Activated CD4-positive, alpha-beta memory T cell treated with anti-CD3 and anti-CD28 coated beads, Interleukin-2, amount 10 ng/mL, durations not matched to agents 7 days and 5 days (primary cell): ENCODE data around the gene TFE3. TPM values are rescaled to one million over a fixed set of nuclear protein-coding genes. Genes with fewer than 3 reads are reported as not detected.

Source experiments
- CTCF ChIA-PET: fragments of 350-600 bp; sonication (Branson Sonifier 250); formaldehyde crosslinking; loops from one replicate; lab custom pipeline; 2021; ENCODE audit warnings: antibody characterized with exemption, inconsistent platforms; lab: Charles Lee
- POLR2A ChIA-PET: fragments of 350-600 bp; sonication (Branson Sonifier 250); formaldehyde crosslinking; loops from one replicate; lab custom pipeline; 2021; ENCODE audit warnings: antibody characterized with exemption; lab: Charles Lee
- DNase-seq: peaks from one replicate; pipeline ENCODE4 v3.0.0-alpha.2; 2020
- H3K27ac Mint-ChIP-seq: one replicate; pipeline ENCODE4 v1.8.0; 2021; ENCODE audit warnings: mild to moderate bottlenecking, mixed read lengths
- H3K27me3 Mint-ChIP-seq: one replicate; pipeline ENCODE4 v1.8.0; 2021; ENCODE audit warnings: mixed read lengths
- H3K36me3 Mint-ChIP-seq: one replicate; pipeline ENCODE4 v1.8.0; 2021; ENCODE audit warnings: low read depth, mixed read lengths
- H3K4me1 Mint-ChIP-seq: one replicate; pipeline ENCODE4 v1.8.0; 2021; ENCODE audit warnings: mixed read lengths
- H3K4me3 Mint-ChIP-seq: one replicate; pipeline ENCODE4 v1.8.0; 2021; ENCODE audit warnings: mild to moderate bottlenecking, mixed read lengths
- H3K9me3 Mint-ChIP-seq: one replicate; pipeline ENCODE4 v1.8.0; 2021; ENCODE audit warnings: mixed read lengths
- total RNA-seq, 2 experiments: library from RNA; stranded (reverse); gene quantifications; one replicate each; pipeline ENCODE4 v1.2.3, GENCODE V29; 2021

The TFE3 gene
- total RNA-seq = 10 to 100 TPM; 32.2 to 32.7 TPM

GRCh38 chrX:49043220-49043986 lies at the start of gene TFE3:
Gene TFE3, minus strand, starts transcription at chrX:49043357. Its CDS starts 131 bp downstream, at chrX:49043226.
- no peaks in the 10 kb centered on the region for H3K9me3 Mint-ChIP-seq
- peaks cover 27% of the 10 kb centered on the region for H3K36me3 Mint-ChIP-seq
- H3K4me1 Mint-ChIP-seq = peaks cover 41% of the 10 kb centered on the region
- peak within 1 kb of the TSS; percentile 93 for H3K27ac Mint-ChIP-seq
- H3K4me3 Mint-ChIP-seq = peak within 1 kb of the TSS; percentile 94
- peaks cover 2% of the 10 kb centered on the region for H3K27me3 Mint-ChIP-seq
- ChIA-PET CTCF (interaction anchor here (0.5 to 3.1 kb wide), 11 partner anchors 13 to 395 kb away, joined by 3 to 9 read pairs (median 3); partner anchors contain the start of genes GRIPAP1, HDAC6 and SLC35A2), POLR2A (interaction anchor here (0.7 to 3.7 kb wide), 9 partner anchors 10 to 226 kb away, joined by 3 to 26 read pairs (median 3); partner anchors contain the start of genes GRIPAP1, OTUD5 and WDR45)
- peak; percentile 97 for DNase-seq

GRCh38 chrX:49089553-49089952 lies 46.4 kb upstream of the TFE3 start:
- H3K9me3 Mint-ChIP-seq = no peaks in the 10 kb centered on the region
- no peaks in the 10 kb centered on the region for H3K4me1 Mint-ChIP-seq
- no peak overlapping the region for H3K27ac Mint-ChIP-seq
- CTCF ChIA-PET = no interaction called here
- POLR2A ChIA-PET = interaction anchor here (1.2 kb wide), 1 partner anchor 11 kb away, joined by 5 read pairs; no protein-coding TSS in a partner anchor
- H3K27me3 Mint-ChIP-seq = no peaks in the 10 kb centered on the region
- H3K4me3 Mint-ChIP-seq = no peak overlapping the region
- H3K36me3 Mint-ChIP-seq = no peaks in the 10 kb centered on the region
- no peak for DNase-seq

- DNase-seq = no peak
- CTCF ChIA-PET = no interaction called here
- peak overlapping the region; percentile 31 for H3K27ac Mint-ChIP-seq
- peaks cover 20% of the 10 kb centered on the region for H3K4me1 Mint-ChIP-seq
- peak overlapping the region; percentile 13 for H3K4me3 Mint-ChIP-seq
- H3K9me3 Mint-ChIP-seq = no peaks in the 10 kb centered on the region
- no peaks in the 10 kb centered on the region for H3K27me3 Mint-ChIP-seq
- H3K36me3 Mint-ChIP-seq = peaks cover 9% of the 10 kb centered on the region
- POLR2A ChIA-PET = no interaction called here
Measured at GRCh38 chrX:49082271-49082871, 39.2 kb upstream of the TFE3 start.

DNA sequence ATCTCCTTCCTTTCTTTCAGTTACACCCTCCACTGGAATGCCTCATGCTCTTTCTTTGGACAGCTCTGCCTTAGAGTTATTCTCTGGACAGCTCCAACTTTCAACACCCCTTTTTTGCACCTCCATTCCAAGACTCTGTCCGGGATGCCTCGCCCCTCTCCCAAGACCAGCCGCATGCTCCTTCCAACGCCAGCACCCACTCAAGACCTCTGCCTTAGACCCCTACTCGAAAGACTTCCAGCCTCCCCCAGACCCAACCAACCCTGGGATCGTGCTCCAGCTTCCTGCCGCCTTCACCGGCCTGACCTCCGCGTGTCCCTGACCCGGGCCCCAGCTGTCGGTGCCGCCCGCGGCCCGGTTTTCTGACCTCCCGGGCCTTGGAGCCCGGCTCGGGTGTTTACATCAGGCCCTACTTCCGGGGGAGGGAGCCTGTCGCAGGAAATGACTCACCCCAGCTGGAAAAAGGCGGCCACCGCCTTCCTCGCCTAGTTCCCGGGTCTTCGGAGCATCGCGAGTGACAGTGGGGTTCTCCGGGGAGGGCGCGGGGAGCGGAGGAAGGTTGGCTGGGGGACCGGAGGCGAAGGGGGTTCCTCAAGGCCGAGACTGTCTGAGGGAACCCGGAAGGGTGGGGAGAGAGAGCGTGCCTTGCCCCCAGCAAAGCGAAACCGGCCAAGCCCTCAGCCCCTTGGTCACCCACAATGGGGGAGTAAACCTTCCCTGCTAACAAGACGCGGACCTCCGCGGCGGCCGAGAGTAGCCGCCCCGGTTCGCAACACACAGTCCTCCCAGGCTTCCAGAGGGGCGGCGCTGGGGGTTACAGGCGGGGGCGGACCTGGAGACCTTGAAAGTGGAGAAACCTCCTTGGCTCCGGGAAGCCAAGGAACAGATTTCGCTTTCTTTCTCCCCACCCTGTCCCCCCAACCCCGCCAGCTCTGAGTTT lies 36.6 kb upstream of the TFE3 start, which contains the start of gene WDR45:
WDR45 (minus strand) TSS at position 399 of the 940 bp plus-strand sequence. CDS start 1,792 bp downstream, outside the sequence.
- Mint-ChIP-seq H3K27me3 (no peaks in the 10 kb centered on the region), H3K4me3 (peak within 1 kb of the TSS; percentile 94), H3K36me3 (peaks cover 18% of the 10 kb centered on the region), H3K9me3 (no peaks in the 10 kb centered on the region), H3K27ac (peak within 1 kb of the TSS; percentile 94), H3K4me1 (peaks cover 20% of the 10 kb centered on the region)
- POLR2A ChIA-PET = interaction anchor here (0.7 to 2.8 kb wide), 19 partner anchors 9 to 675 kb away, joined by 3 to 18 read pairs (median 4); partner anchors contain the start of genes GRIPAP1, PQBP1, TFE3 and TIMM17B
- DNase-seq = peak; percentile 81
- CTCF ChIA-PET = interaction anchor here (0.6 to 1.5 kb wide), 3 partner anchors 63 to 1142 kb away, joined by 4 to 7 read pairs (median 5); no protein-coding TSS in a partner anchor

DNA sequence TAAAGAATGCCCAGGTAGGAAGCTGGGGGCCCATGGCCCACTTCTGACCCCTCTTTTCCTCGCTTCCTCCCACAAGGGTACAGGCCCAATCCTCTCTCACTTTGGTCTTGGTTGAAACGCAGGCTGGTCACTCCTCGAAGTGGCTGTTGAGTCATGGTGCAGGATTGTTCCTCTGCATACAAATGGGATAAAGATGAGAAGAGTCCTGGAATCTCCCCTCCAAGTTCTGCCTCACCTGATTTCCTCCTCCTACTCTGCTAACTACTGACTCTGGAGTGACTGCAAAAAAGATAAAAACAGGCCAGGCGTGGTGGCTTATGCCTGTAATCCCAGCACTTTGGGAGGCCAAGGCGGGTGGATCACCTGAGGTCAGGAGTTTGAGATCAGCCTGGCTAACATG lies 34.8 kb upstream of the TFE3 start:
- no peak overlapping the region for H3K27ac Mint-ChIP-seq
- ChIA-PET CTCF (no interaction called here), POLR2A (no interaction called here)
- H3K27me3 Mint-ChIP-seq = no peaks in the 10 kb centered on the region
- peaks cover 32% of the 10 kb centered on the region for H3K36me3 Mint-ChIP-seq
- H3K4me3 Mint-ChIP-seq = no peak overlapping the region
- H3K9me3 Mint-ChIP-seq = no peaks in the 10 kb centered on the region
- peaks cover 33% of the 10 kb centered on the region for H3K4me1 Mint-ChIP-seq
- no peak for DNase-seq

DNA sequence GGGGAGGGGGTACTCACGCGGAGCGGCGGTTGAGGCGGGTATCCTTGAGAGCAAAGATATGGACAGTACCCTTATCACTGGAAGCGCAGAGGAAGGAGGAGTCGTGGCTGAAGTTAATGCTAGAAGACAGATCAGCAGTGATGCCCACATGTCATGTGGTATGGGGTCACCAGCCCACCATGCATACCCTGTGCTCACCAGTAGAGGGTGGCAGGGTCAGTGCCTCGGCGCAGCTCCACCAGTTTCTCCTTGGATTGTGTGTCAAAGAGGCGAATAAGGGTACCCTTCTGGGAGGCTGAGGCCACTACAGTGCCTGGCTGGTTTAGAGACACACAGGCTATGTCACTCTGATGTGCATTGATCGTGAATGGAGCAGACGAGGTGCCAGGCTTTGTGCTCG lies 32.2 kb upstream of the TFE3 start:
- ChIA-PET CTCF (no interaction called here), POLR2A (no interaction called here)
- Mint-ChIP-seq H3K27me3 (no peaks in the 10 kb centered on the region), H3K4me1 (peaks cover 35% of the 10 kb centered on the region), H3K36me3 (peaks cover 47% of the 10 kb centered on the region), H3K4me3 (no peak overlapping the region), H3K9me3 (no peaks in the 10 kb centered on the region), H3K27ac (no peak overlapping the region)
- DNase-seq = no peak

- Mint-ChIP-seq H3K27ac (peak within 1 kb of the TSS; percentile 71), H3K4me3 (peak within 1 kb of the TSS; percentile 78), H3K9me3 (no peaks in the 10 kb centered on the region), H3K27me3 (no peaks in the 10 kb centered on the region), H3K36me3 (peaks cover 42% of the 10 kb centered on the region), H3K4me1 (peaks cover 29% of the 10 kb centered on the region)
- ChIA-PET CTCF (no interaction called here), POLR2A (interaction anchor here (1.1 kb wide), 2 partner anchors 17 to 99 kb away, joined by 4 read pairs; no protein-coding TSS in a partner anchor)
- DNase-seq = peak; percentile 92
Measured at GRCh38 chrX:49073601-49074575, 30.7 kb upstream of the TFE3 start, which contains the start of gene PRAF2. Gene PRAF2, minus strand, starts transcription at chrX:49074002. Its CDS starts 15 bp downstream, at chrX:49073987.

DNA sequence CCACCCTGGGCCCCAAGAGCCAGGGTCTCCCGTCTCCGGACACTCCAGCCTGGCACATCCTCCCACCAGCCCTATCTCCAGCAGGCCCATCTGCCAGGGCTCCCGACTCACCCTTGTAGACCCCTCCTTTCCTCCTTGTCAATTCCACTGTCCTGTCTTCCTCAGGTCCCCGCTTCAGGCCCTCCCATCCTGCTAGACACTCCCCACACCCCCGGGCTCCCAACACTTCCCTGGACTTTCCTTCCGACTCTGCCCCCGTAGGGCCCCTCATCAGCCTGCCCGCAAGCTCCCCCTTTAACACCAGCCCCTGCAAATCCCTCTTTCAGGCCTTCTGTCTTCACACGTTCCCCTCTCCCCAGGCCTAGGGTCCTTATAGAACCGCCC lies 29.5 kb upstream of the TFE3 start:
- H3K36me3 Mint-ChIP-seq = peaks cover 38% of the 10 kb centered on the region
- no peaks in the 10 kb centered on the region for H3K9me3 Mint-ChIP-seq
- H3K27me3 Mint-ChIP-seq = no peaks in the 10 kb centered on the region
- ChIA-PET CTCF (no interaction called here), POLR2A (no interaction called here)
- H3K4me1 Mint-ChIP-seq = peaks cover 24% of the 10 kb centered on the region
- peak overlapping the region; percentile 78 for H3K4me3 Mint-ChIP-seq
- no peak overlapping the region for H3K27ac Mint-ChIP-seq
- no peak for DNase-seq

GRCh38 chrX:49071877-49072711 lies 28.9 kb upstream of the TFE3 start:
- H3K27me3 Mint-ChIP-seq = no peaks in the 10 kb centered on the region
- no peak for DNase-seq
- H3K36me3 Mint-ChIP-seq = peaks cover 38% of the 10 kb centered on the region
- CTCF ChIA-PET = no interaction called here
- POLR2A ChIA-PET = no interaction called here
- H3K4me3 Mint-ChIP-seq = no peak overlapping the region
- H3K27ac Mint-ChIP-seq = no peak overlapping the region
- no peaks in the 10 kb centered on the region for H3K9me3 Mint-ChIP-seq
- H3K4me1 Mint-ChIP-seq = peaks cover 24% of the 10 kb centered on the region

DNA sequence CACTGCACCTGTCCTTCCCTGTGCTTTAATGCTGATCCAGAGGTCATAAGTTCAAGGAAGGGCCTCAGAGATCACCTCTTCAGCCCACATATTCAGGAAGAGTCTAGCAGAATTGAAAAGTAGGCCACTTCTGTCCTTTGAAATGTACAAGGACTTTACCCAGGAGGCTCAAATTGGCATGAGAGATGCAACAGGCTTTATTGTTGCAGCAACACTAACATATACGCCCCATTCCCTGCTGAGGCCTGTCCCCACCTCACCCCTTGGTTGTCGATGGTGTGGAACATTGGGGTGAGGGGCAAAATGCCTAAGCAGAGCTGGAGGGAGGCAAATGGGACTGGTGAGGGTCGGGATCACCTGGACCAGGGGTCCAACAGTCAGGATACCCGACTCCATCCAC lies 27.8 kb upstream of the TFE3 start:
- peaks cover 24% of the 10 kb centered on the region for H3K4me1 Mint-ChIP-seq
- CTCF ChIA-PET = no interaction called here
- POLR2A ChIA-PET = no interaction called here
- H3K27ac Mint-ChIP-seq = no peak overlapping the region
- DNase-seq = no peak
- no peak overlapping the region for H3K4me3 Mint-ChIP-seq
- H3K36me3 Mint-ChIP-seq = peaks cover 38% of the 10 kb centered on the region
- H3K9me3 Mint-ChIP-seq = no peaks in the 10 kb centered on the region
- no peaks in the 10 kb centered on the region for H3K27me3 Mint-ChIP-seq

GRCh38 chrX:49069038-49069437 lies 25.9 kb upstream of the TFE3 start:
- ChIA-PET CTCF (no interaction called here), POLR2A (no interaction called here)
- H3K9me3 Mint-ChIP-seq = no peaks in the 10 kb centered on the region
- no peaks in the 10 kb centered on the region for H3K27me3 Mint-ChIP-seq
- no peak overlapping the region for H3K4me3 Mint-ChIP-seq
- H3K4me1 Mint-ChIP-seq = peaks cover 17% of the 10 kb centered on the region
- peaks cover 25% of the 10 kb centered on the region for H3K36me3 Mint-ChIP-seq
- DNase-seq = no peak
- H3K27ac Mint-ChIP-seq = no peak overlapping the region
